GM20000 (cell line): ENCODE data around the gene FAM193A.

Experiments
- DNase-seq: peaks from one replicate; pipeline ENCODE4 v3.0.0; 2012; ENCODE audit warnings: low spot score
- TF ChIP-seq, protein P1 (sequence below): IDR thresholded peaks from 2 replicates; pipeline ENCODE4 v1.5.1; 2012; ENCODE audit warnings: mild to moderate bottlenecking, control low read depth; ENCODE audit errors: extremely low read depth, missing control alignments

The FAM193A gene

DNA sequence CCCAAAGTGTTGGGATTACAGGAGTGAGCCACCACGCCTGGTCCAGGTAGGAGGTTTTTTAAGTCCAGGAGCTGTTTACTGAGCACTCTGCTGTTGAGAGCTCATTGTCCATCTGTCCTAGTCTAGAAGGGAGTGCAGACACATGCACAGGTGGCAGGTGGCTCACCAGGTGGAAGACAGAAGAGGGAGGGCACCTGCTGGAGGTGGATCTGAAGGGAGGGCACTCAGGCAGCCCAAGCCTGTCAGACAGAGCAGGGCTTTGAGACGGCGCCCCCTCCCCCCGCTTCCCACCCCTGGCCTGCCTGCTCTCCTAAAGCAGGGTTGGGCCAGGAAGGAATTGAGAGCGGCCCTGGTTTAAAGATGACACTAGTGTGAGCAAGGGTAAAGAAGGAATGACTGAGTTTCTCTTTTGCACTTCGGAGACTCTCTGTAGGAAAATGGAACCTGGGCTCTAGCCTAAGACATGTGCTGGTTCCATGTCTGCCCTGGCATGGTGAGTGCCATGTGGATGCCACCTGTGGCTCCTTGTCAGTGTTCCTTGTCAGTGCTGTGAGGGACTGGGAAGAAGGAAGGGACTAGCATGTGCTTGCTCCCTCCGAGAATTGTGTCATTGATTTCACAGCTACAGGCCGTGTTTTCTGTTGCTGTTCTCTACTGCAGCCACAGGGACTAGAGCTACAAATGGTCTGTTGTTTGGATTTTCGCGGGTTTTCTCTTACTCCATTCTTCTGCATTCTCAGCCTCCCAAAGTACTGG is 111.1 kb downstream of the FAM193A start:
- TF ChIP-seq, protein P1, sequence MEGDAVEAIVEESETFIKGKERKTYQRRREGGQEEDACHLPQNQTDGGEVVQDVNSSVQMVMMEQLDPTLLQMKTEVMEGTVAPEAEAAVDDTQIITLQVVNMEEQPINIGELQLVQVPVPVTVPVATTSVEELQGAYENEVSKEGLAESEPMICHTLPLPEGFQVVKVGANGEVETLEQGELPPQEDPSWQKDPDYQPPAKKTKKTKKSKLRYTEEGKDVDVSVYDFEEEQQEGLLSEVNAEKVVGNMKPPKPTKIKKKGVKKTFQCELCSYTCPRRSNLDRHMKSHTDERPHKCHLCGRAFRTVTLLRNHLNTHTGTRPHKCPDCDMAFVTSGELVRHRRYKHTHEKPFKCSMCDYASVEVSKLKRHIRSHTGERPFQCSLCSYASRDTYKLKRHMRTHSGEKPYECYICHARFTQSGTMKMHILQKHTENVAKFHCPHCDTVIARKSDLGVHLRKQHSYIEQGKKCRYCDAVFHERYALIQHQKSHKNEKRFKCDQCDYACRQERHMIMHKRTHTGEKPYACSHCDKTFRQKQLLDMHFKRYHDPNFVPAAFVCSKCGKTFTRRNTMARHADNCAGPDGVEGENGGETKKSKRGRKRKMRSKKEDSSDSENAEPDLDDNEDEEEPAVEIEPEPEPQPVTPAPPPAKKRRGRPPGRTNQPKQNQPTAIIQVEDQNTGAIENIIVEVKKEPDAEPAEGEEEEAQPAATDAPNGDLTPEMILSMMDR = no peak

DNA sequence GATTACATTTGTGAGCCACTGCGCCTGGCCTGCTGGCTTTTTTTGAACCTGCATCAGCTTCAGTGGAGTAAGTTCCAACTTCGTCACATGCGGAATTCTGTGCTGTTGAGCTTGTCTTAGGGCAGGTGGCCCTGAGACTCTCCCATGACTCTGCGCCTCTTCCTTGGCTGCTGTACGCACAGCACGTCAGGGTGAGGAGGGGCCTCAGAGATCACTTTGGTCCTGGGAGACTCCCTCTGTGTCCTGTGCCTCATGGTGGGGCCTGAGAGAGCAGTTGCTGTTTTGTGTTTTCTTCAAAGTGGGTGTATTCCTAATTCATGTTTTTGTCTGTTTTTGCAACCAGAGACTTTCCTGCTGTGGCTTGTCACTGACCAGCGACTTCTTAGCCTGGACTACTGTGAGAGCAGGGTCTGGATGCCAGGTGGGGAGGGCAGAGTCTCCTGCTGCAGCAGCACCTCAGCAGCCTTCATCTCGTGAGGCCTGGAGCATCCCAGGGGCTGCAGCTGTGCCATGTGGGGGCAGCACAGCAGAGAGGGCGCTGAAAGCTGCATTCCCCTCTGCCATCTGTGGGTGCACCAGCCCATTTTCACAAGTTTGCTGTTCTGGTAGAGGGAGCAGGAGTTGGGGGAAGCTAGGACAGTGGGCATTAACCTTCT is 111.8 kb downstream of the FAM193A start:
- DNase-seq = no peak
- TF ChIP-seq, protein P1 = no peak

More for the DNA sequence above, 111.1 kb downstream of the FAM193A start:
- DNase-seq = no peak

DNA sequence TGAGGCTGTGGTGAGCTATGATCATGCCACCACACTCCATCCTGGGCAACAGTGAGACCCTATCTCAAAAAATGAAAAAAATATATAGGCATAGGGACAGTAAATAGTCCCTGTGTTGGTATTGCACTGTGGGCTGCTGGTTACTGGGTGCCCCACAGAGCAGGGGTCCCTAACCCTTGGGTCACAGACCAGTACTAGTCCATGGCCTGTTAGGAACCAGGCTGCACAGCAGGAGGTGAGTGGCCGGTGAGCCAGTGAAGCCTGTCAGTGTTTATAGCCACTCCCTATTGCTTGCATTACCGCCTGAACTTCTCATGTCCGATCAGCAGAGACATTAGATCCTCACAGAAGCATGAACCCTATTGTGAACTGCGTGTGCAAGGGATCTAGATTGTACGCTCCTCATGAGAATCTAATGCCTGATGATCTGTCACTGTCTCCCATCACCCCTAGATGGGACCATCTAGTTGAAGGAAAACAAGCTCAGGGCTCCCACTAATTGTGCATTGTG is 113.2 kb downstream of the FAM193A start:
- TF ChIP-seq, protein P1 = no peak
- DNase-seq = no peak

- TF ChIP-seq, protein P1 = no peak
- no peak for DNase-seq
Measured at GRCh38 chr4:2650276-2650675, 113.8 kb downstream of the FAM193A start.

DNA sequence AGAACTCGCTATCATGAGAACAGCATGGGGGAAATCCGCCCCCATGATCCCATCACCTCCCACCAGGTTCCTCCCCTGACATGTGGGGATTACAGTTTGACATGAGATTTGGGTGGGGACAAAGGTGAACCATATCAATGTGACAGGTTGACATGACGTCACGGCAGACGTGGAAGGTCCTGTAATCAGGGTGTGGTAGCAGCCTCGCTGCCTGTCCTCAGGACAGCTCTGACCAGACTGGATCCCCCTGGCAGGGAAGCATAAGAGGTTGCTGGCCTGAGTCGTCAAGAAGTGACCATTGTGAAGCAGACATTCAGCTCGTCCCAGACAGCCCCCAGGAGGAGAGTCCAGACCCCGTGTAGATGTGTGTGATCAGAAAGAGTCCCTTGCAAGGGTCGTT is 115.1 kb downstream of the FAM193A start:
- TF ChIP-seq, protein P1 = peak; percentile 3
- no peak for DNase-seq

DNA sequence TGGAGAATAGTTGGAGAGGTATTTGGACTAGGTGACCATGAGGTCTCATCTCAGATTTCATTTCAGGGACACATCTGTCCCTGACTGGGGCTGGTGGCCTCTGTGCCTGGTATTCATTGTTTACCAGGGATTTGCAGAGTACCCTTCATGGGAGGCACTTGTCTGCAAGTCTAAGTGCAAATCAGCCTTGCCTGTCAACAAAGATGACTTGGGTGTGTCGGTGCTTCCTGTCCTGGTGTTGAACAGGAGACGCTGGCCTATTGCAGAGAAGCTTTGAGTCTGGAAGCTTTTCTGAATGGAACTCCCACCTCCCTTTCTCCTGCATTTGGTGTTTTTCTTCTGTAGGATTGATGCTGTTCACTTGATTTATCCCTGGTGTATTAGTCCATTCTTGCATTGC is 115.6 kb downstream of the FAM193A start:
- TF ChIP-seq, protein P1 = no peak
- DNase-seq = no peak
